Nucleus accumbens (tissue), 56 donors: ENCODE results near the gene LMX1A.
A peak's percentile ranks its signal among the peaks of the same experiment; 100 is the strongest.

ENCODE experiments used
- DNase-seq, 56 donors: peaks; one replicate each; lab custom pipeline; 2025; lab: John Stamatoyannopoulos, UW

LMX1A gene

DNA sequence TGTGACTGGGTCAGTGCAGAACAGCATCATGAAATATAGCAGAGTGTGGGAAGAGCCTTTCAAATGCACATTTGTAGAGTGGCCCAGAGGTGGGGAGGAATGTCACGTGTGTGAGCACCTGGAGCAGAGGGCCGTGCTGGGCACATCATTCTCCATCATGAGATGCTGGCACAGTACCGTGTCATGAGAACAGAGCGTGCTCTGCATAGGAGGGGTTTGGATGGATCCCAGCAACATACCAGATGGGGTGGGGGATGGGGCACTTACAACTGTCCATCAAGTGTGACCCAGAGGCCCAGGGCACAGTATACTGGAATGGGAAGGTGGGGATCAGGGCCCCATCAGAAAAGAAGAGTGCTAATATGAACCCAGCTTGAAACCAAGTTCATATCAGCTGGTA, 182.0 kb downstream of the LMX1A start:
- DNase-seq, result peak in 1 of 56 donors; percentile 14

DNA sequence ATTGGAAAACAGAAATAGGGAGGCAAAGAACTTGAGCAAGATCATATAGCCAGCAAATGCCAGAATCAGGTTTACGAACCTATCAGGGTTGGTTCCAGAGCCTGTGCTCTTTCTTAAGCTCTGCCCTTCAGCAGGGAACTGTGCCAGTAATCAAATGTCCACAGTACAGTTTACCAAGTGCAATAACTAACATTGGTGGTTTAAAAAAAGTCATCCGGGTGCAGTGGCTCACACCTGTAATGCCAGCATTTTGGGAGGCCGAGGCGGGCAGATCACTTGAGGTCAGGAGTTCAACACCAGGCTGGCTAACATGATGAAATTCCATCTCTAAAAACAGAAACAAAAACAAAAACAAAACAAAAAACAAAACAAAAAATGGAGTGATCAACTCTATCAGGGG, 182.7 kb downstream of the LMX1A start:
- no peak for DNase-seq

DNA sequence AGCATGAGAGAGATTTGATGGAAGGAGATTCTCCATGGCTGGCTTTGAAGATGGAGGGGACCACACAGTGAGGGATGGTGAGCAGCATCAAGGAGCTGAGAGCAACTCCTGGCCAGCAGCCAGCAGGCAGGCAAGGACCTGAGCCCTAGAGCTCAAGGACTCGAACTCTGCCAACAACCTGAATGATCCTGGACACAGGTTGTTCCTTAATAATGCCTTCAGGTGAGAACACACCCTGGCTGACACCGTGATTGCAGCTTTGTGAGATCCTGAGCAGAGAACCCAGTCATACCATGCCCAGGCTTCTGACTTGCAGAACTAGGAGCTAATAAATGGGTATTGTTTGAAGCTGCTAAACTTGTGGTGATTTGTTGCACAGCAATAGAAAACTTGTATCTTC, 183.1 kb downstream of the LMX1A start:
- DNase-seq, result no peak

GRCh38 chr1:165172666-165173065, 183.8 kb downstream of the LMX1A start:
- no peak for DNase-seq

- DNase-seq, result no peak
Observed at GRCh38 chr1:165169729-165170128, 186.8 kb downstream of the LMX1A start.

- DNase-seq, result no peak
Observed at GRCh38 chr1:165169028-165169427, 187.5 kb downstream of the LMX1A start.

- DNase-seq, result no peak
Observed at GRCh38 chr1:165168467-165168866, 188.0 kb downstream of the LMX1A start.

GRCh38 chr1:165162671-165163241, 193.8 kb downstream of the LMX1A start:
- peak in 6 of 56 donors; percentile 1 to 28 (median 4) for DNase-seq

GRCh38 chr1:165161130-165161529, 195.4 kb downstream of the LMX1A start:
- DNase-seq, result peak in 6 of 56 donors; percentile 4 to 34 (median 24)

DNA sequence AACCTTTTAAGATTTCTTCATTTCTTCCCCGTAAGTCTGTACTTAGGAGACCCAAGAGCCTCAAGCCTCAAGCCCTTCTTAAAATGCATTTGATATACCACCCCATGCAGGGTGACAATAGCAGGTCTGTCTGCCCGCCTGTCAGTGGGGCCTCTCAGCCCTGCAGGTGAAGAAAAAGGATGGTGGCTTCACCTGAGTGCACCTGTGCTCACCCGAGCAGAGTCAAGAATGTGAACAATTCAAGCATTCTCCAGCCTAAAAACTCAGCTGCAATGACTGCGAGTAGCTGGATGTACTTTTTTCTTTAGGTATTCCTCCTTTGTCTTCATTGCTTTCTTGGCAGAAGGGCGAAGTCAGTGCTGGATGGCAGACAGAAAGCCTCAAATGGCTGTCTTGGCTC, 203.3 kb downstream of the LMX1A start:
- no peak for DNase-seq

DNA sequence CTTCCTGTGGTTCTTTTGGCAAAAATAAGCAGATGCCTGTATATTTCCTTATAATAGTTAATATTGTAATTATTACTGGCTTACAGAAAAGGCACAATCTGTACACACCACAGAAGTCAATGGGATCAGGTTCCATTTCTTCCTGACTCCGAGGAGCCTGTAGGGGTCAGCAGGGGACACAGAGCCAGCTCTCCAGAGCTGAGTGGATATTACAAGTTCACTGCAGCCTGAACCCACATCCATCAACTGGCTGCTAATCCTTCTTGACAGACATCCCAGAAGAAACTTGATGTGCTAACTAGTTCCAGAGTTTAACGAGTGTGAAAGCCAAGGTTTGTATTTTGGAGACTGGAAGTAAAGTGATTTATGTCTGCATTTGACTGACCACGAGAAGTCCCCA, 203.8 kb downstream of the LMX1A start:
- peak in 1 of 56 donors; percentile 2 for DNase-seq

GRCh38 chr1:165152109-165152508, 204.4 kb downstream of the LMX1A start:
- DNase-seq, result no peak
